CD4-positive, alpha-beta T cell treated with Interleukin-10 for 1 hour (primary cell): Measurements from ENCODE around the gene ZNF385B.

Experiments
- DNase-seq: peaks from one replicate; pipeline ENCODE4 v3.0.0-alpha.2; 2020

Gene ZNF385B

GRCh38 chr2:179574061-179574519 lies 287.3 kb downstream of the ZNF385B start:
- no peak for DNase-seq

GRCh38 chr2:179572544-179572943 lies 288.9 kb downstream of the ZNF385B start:
- DNase-seq = no peak

- DNase-seq = no peak
These were observed 289.7 kb downstream of the ZNF385B start for GRCh38 chr2:179571721-179572120.

- no peak for DNase-seq
These were observed 290.2 kb downstream of the ZNF385B start for GRCh38 chr2:179571252-179571651.

- no peak for DNase-seq
These were observed 291.6 kb downstream of the ZNF385B start for GRCh38 chr2:179569831-179570233.

DNA sequence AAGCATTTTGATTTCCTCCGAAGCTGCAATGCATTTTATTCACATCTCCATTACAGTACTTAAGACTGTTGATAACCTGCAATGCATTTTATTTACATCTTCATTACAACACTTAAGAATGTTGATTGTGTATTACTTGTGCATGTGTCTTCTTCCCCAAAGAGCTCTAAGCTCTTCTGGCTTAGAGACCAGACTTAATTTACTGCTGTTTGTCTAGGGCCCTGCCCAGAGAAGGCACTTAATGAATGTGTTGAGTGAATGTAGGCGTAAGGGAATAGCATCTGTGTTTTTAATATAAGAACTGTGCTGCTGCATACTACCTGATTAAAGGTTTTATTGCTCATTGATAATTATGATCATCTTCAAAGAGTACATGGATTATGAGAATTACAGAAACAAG lies 295.6 kb downstream of the ZNF385B start:
- DNase-seq = no peak

DNA sequence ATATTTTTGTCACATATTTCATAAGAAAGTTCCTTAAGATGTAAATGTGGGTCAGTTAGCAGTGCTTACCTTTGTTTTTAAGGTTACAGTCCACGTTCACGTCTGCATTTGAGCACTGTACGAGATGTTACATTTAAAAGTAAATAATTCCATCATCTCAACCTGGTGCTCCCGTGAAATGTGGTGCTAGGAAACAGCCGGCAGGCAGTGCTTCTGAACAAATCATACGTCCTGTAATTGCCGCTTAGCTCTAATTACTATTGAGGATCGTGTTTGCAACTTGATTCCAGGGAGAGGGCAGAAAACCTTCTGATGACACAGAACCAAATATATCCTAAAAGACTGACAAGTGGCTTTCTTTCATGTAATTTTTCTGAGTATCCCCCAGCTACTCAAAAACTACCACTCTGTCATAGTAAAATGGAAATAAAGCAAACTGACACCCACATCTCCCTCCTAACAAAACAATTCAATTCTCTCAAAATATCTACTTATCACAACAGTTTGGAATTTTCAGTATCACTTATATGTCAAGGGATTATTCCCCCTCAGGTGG lies 299.0 kb downstream of the ZNF385B start:
- no peak for DNase-seq

- no peak for DNase-seq
These were observed 299.7 kb downstream of the ZNF385B start for GRCh38 chr2:179561702-179562101.

GRCh38 chr2:179560257-179560735 lies 301.1 kb downstream of the ZNF385B start:
- no peak for DNase-seq

DNA sequence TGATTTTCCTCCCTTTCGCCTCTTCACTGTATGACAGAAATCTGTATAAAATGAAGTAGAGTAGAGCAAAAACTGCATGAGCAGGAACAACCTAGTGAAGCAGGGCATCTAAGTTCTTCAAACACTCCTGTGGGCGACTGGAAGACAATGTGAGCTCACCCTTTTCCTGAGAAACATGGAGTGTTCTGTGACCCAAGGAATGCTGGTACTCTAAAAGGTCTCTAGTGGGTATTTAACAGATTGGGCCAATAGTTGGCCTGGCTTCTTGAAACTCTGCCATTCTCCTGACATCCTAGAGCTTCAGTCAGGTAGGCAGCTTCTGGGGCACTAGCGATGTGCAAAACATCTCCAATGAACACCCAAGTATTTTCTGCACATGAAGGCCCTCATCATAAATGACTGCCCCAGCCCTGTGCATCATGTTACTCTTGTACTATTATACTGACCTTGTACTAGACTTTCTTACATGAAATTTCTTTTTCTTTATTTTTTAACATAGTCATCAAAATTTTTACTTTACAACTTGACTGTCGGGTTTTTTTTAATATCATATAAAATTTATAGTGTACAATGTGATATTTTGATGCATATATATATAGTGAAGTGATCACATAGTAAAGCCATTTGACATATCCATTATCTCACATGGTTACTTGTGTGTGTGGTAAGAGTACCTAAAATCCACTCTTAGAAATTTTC lies 302.2 kb downstream of the ZNF385B start:
- DNase-seq = no peak

- no peak for DNase-seq
These were observed 303.1 kb downstream of the ZNF385B start for GRCh38 chr2:179558010-179558934.

DNA sequence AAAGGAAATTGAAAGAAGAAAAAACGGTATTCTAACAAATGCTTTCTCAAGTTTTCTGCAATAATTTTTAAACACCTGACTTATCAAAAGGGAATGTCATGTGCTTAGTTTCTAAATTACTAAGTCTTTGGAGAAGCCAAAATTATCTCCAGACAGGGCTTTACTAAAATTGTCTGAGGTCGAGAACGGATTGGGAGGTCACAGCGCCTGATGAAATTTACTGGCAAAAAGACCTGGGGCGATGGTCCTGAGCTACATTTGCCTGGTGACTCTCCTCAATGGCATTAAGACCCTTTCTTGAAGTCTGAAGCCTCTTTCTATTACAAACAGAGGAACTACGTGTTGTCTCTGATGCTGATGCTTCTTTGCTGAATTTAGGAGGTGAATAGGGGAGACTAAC lies 305.0 kb downstream of the ZNF385B start:
- DNase-seq = no peak

DNA sequence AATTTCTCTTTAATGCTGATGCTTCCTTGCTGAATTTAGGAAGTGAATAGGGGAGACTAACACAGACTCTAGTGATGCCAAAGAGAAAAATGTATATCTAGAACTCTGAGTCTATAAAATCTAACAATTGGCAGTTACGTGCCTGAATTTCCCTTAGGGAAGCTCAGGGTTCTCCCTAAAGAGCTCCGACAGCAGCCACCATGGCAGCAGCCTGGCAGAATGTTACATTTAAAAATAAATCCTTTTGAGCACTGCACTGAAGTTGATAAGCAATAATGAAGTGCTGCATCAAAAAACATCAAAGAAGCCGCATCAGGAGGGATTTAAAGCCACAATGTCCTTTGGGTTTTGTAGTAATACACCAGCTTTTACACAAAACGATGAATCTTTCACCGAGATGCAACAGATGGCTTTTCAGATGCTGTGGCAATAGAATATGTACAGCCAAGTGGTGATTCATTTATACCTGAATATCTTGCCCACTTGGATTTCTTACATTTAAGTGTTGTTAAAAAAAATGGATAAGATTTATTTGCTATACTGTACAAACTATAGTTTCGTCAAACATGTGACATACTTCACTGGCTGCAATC lies 305.6 kb downstream of the ZNF385B start:
- DNase-seq = no peak

DNA sequence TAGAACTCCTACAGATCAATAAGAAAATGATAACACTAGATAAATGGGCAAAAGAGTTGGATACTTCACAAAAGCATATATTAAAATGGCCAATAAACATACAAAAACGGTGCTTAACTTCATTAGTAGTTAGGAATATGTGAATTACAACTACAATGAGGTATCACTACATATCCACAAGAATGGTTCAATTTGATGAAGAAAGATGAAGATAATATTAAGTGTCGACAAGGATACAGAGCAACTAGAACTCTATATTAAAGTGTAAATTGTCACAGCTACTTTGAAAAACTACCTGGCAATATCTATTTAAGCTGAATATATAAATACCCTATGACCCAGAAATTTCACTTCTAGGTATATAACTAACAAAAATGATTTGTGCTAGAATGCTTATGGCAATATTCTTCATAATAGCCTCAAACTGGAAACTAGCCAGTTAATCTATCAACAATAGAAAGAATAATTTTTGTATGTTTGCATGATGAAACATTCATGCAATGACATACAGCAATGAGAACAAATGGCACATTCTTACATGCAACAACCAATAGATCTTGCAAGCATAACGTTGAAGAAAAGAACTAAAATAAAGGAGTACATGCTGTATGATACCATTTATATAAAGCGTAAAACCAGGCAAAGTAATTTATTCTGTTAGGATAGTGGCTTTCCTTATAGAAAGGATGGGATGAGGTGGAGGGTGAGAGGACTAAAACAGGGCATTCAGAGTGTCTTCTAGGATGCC lies 306.6 kb downstream of the ZNF385B start:
- DNase-seq = no peak

DNA sequence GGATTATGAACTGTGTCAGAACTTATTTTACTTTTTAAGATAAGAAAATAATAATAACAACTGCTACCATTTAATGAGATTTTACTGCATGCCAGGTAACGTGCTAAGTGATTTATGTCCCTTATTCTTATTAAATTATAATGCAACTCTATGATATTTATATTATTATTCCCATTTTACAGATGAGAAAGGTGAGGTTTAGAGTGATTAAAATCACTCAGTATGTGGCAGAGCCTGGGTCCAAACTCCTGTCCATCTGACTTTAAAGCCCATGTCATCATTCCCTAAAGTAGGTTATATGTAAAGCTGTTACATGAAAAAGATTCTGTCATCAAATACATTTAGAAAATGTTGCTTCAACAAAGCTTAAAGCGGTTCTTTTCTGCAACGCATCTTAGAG lies 308.0 kb downstream of the ZNF385B start:
- no peak for DNase-seq

DNA sequence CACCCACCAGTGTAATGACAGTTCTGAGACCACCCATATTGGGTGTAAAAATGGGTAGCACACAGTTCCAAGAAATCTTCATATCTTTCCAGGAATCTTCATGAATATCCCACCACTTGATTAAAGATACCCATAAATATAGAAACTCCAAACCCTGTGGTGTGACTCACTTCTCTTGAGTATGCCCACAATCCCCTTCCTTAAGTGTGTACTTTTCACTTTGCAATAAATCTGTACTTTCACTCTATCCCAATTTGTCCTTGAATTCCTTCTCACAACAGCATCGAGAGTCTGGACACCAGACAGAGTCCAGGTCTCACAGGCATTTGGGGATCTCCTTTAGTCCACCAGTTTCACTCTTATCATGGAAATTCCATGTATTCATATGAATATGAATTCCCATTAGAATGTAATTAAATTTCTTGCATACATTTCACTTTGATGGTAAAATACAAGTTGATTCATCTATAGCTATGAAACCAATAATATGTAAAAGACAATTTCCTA lies 309.8 kb downstream of the ZNF385B start:
- no peak for DNase-seq

GRCh38 chr2:179550849-179551248 lies 310.6 kb downstream of the ZNF385B start:
- no peak for DNase-seq

- no peak for DNase-seq
These were observed 311.2 kb downstream of the ZNF385B start for GRCh38 chr2:179550214-179550613.

DNA sequence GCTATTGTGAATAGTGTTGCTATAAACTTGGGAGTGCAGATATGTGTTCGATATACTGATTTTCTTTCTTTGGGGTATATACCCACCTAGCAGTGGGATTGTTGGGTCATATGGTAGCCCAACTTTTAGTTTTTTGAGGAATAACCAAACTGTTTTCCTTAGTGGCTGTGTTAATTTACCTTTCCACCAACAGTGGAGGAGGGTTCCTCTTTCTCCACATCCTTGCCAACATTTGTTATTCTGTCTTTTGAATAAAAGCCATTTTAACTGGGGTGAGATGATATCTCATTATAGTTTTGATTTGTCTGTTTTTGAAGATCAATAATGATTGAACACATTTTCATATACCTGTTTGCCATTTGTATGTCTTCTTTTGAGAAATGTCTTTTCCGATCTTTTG lies 314.8 kb downstream of the ZNF385B start:
- DNase-seq = no peak

GRCh38 chr2:179545024-179545423 lies 316.4 kb downstream of the ZNF385B start:
- no peak for DNase-seq

DNA sequence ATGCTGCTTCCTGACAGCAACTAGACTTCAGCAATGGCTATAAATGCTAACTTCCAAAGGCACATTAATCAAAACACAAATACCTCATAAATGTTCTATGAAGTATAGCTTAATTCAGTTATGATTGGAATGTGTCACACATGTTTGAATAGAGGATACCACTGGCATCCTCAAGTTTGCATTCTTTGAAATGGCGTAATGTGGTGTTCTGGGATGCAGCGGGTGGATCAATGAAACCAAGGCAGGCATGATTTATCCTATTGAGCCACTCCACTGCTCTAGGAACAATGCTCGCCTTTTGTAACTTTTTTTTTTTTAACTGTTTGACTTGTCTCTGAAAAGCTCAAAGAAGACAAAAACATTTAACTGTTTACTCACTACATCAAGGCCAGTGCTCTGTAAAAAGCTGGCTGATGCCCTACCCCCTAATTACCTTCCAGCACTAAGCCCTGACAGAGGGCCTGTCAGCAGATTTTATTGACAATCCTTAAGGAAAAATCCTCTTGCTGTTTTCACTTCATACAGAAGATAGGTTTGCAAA lies 318.0 kb downstream of the ZNF385B start:
- no peak for DNase-seq

DNA sequence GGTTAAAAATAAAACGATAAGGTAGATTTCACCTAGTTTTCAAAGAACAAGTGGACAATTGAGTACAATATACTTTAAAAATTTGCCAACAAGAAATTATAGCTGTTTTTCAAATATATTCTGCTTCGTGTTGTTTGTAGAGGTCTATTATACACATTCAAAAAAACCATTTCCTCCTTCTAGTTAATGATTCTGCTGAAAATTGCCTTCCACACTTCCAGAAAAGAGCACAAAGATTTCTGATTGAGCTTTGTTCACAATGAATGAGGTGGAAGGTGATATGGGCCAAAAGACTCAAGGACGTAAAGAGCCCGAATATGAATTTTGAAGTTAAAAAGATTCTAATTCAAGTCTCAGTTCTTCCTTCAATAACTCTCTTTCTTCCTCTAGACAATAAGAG lies 319.8 kb downstream of the ZNF385B start:
- DNase-seq = no peak
